ENCODE data around the gene EBF3.

- no peak for TF ChIP-seq POLR2AphosphoS5 (IDR thresholded peaks at IDR 0.05; ENCODE audit: insufficient read depth, low read depth, low read length)
- TF ChIP-seq, protein P1, sequence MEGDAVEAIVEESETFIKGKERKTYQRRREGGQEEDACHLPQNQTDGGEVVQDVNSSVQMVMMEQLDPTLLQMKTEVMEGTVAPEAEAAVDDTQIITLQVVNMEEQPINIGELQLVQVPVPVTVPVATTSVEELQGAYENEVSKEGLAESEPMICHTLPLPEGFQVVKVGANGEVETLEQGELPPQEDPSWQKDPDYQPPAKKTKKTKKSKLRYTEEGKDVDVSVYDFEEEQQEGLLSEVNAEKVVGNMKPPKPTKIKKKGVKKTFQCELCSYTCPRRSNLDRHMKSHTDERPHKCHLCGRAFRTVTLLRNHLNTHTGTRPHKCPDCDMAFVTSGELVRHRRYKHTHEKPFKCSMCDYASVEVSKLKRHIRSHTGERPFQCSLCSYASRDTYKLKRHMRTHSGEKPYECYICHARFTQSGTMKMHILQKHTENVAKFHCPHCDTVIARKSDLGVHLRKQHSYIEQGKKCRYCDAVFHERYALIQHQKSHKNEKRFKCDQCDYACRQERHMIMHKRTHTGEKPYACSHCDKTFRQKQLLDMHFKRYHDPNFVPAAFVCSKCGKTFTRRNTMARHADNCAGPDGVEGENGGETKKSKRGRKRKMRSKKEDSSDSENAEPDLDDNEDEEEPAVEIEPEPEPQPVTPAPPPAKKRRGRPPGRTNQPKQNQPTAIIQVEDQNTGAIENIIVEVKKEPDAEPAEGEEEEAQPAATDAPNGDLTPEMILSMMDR (IDR thresholded peaks at IDR 0.05; ENCODE audit: extremely low read depth in 1 of 2, insufficient read depth in 1 of 2, low read depth in 1 of 2, low read length in 2 of 2) = no peak
- no peak for TF ChIP-seq POLR2A (IDR thresholded peaks at IDR 0.05; ENCODE audit: low read depth, low read length)
- no peak for TF ChIP-seq GATA2 (IDR thresholded peaks at IDR 0.05; ENCODE audit: insufficient read depth, insufficient read length, low read depth, low read length)
Measured at GRCh38 chr10:129945941-129946760, 17.9 kb downstream of the EBF3 start.
